Stimulated activated CD8-positive, alpha-beta memory T cell treated with anti-CD3 and anti-CD28 coated beads, Interleukin-12 subunit alpha, Interleukin-12 subunit beta, amount 100 ng/mL, for 1 hour (primary cell): ENCODE measurements around the gene PLEK.
"Not testable (repeated sequence)": the region's sequence is repeated elsewhere in the genome, so short reads cannot be mapped to it uniquely, and the experiment has no call there.

ENCODE experiments used
- DNase-seq: peaks from one replicate; pipeline ENCODE4 v3.0.0-alpha.2; 2020; ENCODE audit warnings: low read depth

Gene PLEK

GRCh38 chr2:68365087-68365486, at the start of gene PLEK:
Gene PLEK, plus strand, starts transcription at chr2:68365282. Its CDS starts 70 bp downstream, at chr2:68365352.
- no peak for DNase-seq

GRCh38 chr2:68316111-68316510, 49.0 kb upstream of the PLEK start:
- no peak for DNase-seq

- DNase-seq = no peak
Observed at GRCh38 chr2:68317971-68318913, 46.8 kb upstream of the PLEK start.

- no peak for DNase-seq
Observed at GRCh38 chr2:68318914-68319397, 46.1 kb upstream of the PLEK start.

- DNase-seq = no peak
Observed at GRCh38 chr2:68319398-68320117, 45.5 kb upstream of the PLEK start, which contains the start of gene CNRIP1. Gene CNRIP1, minus strand, starts transcription at chr2:68319949. Its CDS starts 549 bp downstream, at chr2:68319400.

GRCh38 chr2:68320118-68320641, 44.9 kb upstream of the PLEK start:
- no peak for DNase-seq

GRCh38 chr2:68325056-68325455, 40.0 kb upstream of the PLEK start:
- no peak for DNase-seq

GRCh38 chr2:68328901-68329300, 36.2 kb upstream of the PLEK start:
- DNase-seq = no peak

- no peak for DNase-seq
Observed at GRCh38 chr2:68330691-68331090, 34.4 kb upstream of the PLEK start.

GRCh38 chr2:68333009-68333408, 32.1 kb upstream of the PLEK start:
- DNase-seq = no peak

- DNase-seq = no peak
Observed at GRCh38 chr2:68333931-68334330, 31.2 kb upstream of the PLEK start.

- no peak for DNase-seq
Observed at GRCh38 chr2:68336192-68336591, 28.9 kb upstream of the PLEK start.

GRCh38 chr2:68340226-68341061, 24.6 kb upstream of the PLEK start:
- no peak for DNase-seq

- DNase-seq = no peak
Observed at GRCh38 chr2:68341062-68341329, 24.1 kb upstream of the PLEK start.

GRCh38 chr2:68341583-68341982, 23.5 kb upstream of the PLEK start:
- no peak for DNase-seq

GRCh38 chr2:68342470-68342869, 22.6 kb upstream of the PLEK start:
- no peak for DNase-seq

- no peak for DNase-seq
Observed at GRCh38 chr2:68344031-68344430, 21.1 kb upstream of the PLEK start.

GRCh38 chr2:68345129-68345875, 19.8 kb upstream of the PLEK start:
- DNase-seq = no peak

GRCh38 chr2:68349091-68349490, 16.0 kb upstream of the PLEK start:
- not testable (repeated sequence) for DNase-seq

- no peak for DNase-seq
Observed at GRCh38 chr2:68351997-68352396, 13.1 kb upstream of the PLEK start.
